COLO829 (cell line): ENCODE results near the gene WHAMM.
"Not testable (repeated sequence)": the region's sequence is repeated elsewhere in the genome, so short reads cannot be mapped to it uniquely, and the experiment has no call there.

Experiments
- DNase-seq: peaks from one replicate; pipeline ENCODE4 v3.0.0; 2012; ENCODE audit warnings: low spot score

WHAMM gene

GRCh38 chr15:82809308-82810060 lies at the start of gene WHAMM:
Gene WHAMM, plus strand, starts transcription at chr15:82809628. Its CDS starts 99 bp downstream, at chr15:82809727.
- peak; percentile 92 for DNase-seq

GRCh38 chr15:82763361-82764116 lies 45.9 kb upstream of the WHAMM start:
- DNase-seq: no peak

GRCh38 chr15:82764117-82764490 lies 45.3 kb upstream of the WHAMM start:
- DNase-seq: no peak

- no peak for DNase-seq
Measured at GRCh38 chr15:82764740-82765139, 44.7 kb upstream of the WHAMM start.

- DNase-seq: not testable (repeated sequence)
Measured at GRCh38 chr15:82766201-82766600, 43.2 kb upstream of the WHAMM start.

GRCh38 chr15:82767163-82767829 lies 42.1 kb upstream of the WHAMM start:
- DNase-seq: no peak

GRCh38 chr15:82768414-82769054 lies 40.9 kb upstream of the WHAMM start:
- no peak for DNase-seq

GRCh38 chr15:82771789-82772607 lies 37.4 kb upstream of the WHAMM start:
- DNase-seq: no peak

GRCh38 chr15:82774496-82774895 lies 34.9 kb upstream of the WHAMM start:
- no peak for DNase-seq

- no peak for DNase-seq
Measured at GRCh38 chr15:82778755-82779154, 30.7 kb upstream of the WHAMM start.

GRCh38 chr15:82781349-82781748 lies 28.1 kb upstream of the WHAMM start:
- no peak for DNase-seq

GRCh38 chr15:82788496-82788895 lies 20.9 kb upstream of the WHAMM start:
- no peak for DNase-seq

GRCh38 chr15:82789491-82789890 lies 19.9 kb upstream of the WHAMM start:
- no peak for DNase-seq

GRCh38 chr15:82790321-82790720 lies 19.1 kb upstream of the WHAMM start:
- no peak for DNase-seq

GRCh38 chr15:82792068-82792467 lies 17.4 kb upstream of the WHAMM start:
- no peak for DNase-seq

- DNase-seq: no peak
Measured at GRCh38 chr15:82793737-82794136, 15.7 kb upstream of the WHAMM start.

GRCh38 chr15:82798104-82798503 lies 11.3 kb upstream of the WHAMM start:
- no peak for DNase-seq

GRCh38 chr15:82798531-82799166 lies 10.8 kb upstream of the WHAMM start:
- DNase-seq: no peak

- DNase-seq: no peak
Measured at GRCh38 chr15:82799183-82799841, 10.1 kb upstream of the WHAMM start.

- no peak for DNase-seq
Measured at GRCh38 chr15:82802497-82802896, 6.9 kb upstream of the WHAMM start.
